Measurements from ENCODE around the gene C14orf119. TPM values are rescaled to one million over a fixed set of nuclear protein-coding genes. Genes with fewer than 3 reads are reported as not detected.

C14orf119 gene
- total and polyA plus RNA-seq, 4 experiments from 2014 or later: 49.7 to 147 (median 67.1) TPM

DNA sequence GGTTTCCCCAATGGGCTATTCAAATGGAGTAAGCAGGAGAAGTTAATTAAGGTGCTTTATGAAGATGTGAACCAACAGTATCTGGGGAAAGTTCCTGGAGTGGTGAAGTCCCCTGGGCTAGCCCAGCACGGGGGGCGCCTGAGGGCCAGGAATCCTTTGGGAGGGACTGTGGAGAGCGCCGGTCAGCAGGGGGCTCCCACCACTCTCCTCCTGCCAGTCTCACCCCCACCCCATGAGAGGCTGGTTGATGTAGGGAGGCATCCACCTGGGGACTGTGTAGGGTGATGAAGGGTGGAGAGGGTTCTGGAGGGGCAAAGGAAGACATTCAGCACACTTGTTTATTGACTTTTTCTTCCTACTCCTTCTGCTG, 19.3 kb downstream of the C14orf119 start:
- intact Hi-C loops (cut with micrococcal nuclease): no loop called here
- H3K36me3 Mint-ChIP-seq: no peaks in the 10 kb centered on the region
- H3K27ac Mint-ChIP-seq: peak overlapping the region in 3 of 7 donors; percentile 18 to 45 (median 23)
- no peak overlapping the region for H3K4me3 ChIP-seq (ENCODE audit: low read length in 2 of 2)
- no peaks in the 10 kb centered on the region for H3K9me3 ChIP-seq (ENCODE audit: control insufficient read depth in 1 of 2, low read length in 2 of 2)
- peaks cover 41% of the 10 kb centered on the region for H3K4me1 ChIP-seq (ENCODE audit: insufficient read depth, low read length)
- H3K4me3 Mint-ChIP-seq: no peak overlapping the region
- CTCF ChIA-PET (ENCODE audit: partially characterized antibody): interaction anchor here (2.0 kb wide), 1 partner anchor 46 kb away, joined by 5 read pairs; no protein-coding TSS in a partner anchor
- H3K36me3 ChIP-seq (ENCODE audit: insufficient read depth, low read length): no peaks in the 10 kb centered on the region
- no peaks in the 10 kb centered on the region for H3K27me3 ChIP-seq (ENCODE audit: insufficient read depth, low read length)
- H3K9me3 Mint-ChIP-seq: no peaks in the 10 kb centered on the region
- POLR2A ChIA-PET (ENCODE audit: partially characterized antibody): interaction anchor here (1.3 kb wide), 1 partner anchor 19 kb away, joined by 3 read pairs; the partner anchor contains the start of genes ACIN1 and C14orf119
- H3K27me3 Mint-ChIP-seq: peaks cover 0 to 3% of the 10 kb centered on the region in 2 donors
- peaks cover 11 to 37% (median 12%) of the 10 kb centered on the region in 4 donors for H3K4me1 Mint-ChIP-seq
- no peak for DNase-seq
- H3K27ac ChIP-seq (ENCODE audit: low read depth, low read length): no peak overlapping the region

DNA sequence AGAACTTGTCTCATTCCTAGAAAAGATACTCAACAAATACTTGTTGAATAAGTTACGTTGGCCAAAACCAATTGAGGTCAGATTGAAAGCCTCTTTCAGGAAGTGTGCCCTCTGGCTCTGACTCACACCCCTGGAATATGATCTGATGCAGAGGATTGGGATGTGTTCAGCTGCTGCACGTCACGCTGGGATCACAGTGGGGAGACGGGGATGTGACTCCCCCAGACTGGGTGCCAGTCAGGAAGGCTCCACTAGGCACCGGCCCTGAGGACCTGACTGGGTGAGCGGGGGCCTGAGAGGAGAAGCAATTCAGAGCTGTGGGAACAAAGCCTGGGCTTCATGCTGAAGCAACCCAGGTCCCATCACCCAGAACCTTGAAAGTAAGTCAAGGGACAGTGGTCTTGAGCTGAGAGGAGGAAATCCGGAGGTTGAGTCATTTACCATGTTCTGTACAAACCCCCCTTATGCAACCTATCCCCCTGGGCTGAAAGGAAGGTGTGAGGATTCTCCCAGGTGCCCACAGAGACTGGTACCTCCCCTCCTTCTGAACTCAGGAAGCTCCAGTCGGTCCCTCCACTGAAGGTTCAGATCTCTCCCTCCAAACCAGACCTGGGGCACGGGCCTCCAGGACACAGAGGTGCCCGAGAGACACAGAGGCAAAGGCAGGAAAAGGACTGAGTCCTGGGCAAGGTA, 19.9 kb downstream of the C14orf119 start:
- Mint-ChIP-seq H3K9me3 (no peaks in the 10 kb centered on the region), H3K27me3 (peaks cover 0 to 3% of the 10 kb centered on the region in 2 donors), H3K4me3 (no peak overlapping the region), H3K4me1 (peaks cover 16 to 42% (median 17%) of the 10 kb centered on the region in 4 donors), H3K36me3 (no peaks in the 10 kb centered on the region), H3K27ac (peak overlapping the region in 2 of 7 donors; percentile 18 to 73)
- intact Hi-C loops (cut with micrococcal nuclease): no loop called here
- Histone ChIP-seq H3K27ac (ENCODE audit: low read depth, low read length) (no peak overlapping the region), H3K27me3 (ENCODE audit: insufficient read depth, low read length) (no peaks in the 10 kb centered on the region), H3K4me1 (ENCODE audit: insufficient read depth, low read length) (peaks cover 47% of the 10 kb centered on the region), H3K4me3 (ENCODE audit: low read length in 2 of 2) (no peak overlapping the region), H3K9me3 (ENCODE audit: control insufficient read depth in 1 of 2, low read length in 2 of 2) (no peaks in the 10 kb centered on the region), H3K36me3 (ENCODE audit: insufficient read depth, low read length) (no peaks in the 10 kb centered on the region)
- no peak for DNase-seq
- ChIA-PET CTCF (ENCODE audit: partially characterized antibody) (interaction anchor here (2.0 kb wide), 1 partner anchor 46 kb away, joined by 5 read pairs; no protein-coding TSS in a partner anchor), POLR2A (ENCODE audit: partially characterized antibody) (no interaction called here)

DNA sequence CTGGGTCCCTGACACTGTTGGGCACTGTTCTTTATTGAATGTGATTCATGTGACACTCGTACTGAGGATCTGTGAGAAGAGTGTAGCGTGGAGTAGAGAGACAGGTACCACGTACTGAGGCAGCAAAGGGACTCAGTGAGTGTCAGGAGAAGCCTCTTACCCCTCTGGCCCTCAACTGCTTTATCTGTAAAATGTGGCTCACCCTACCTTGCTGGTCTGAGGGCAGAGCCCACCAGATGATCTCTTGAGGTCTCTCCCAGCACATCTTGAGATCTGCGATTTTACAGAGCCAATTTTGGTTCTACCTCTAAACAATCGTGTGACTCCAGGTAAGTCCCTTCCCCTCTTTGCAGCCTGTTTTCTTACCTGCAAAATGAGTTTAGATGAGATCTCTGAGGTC, 20.6 kb downstream of the C14orf119 start:
- Histone ChIP-seq H3K36me3 (ENCODE audit: insufficient read depth, low read length) (no peaks in the 10 kb centered on the region), H3K27ac (ENCODE audit: low read depth, low read length) (no peak overlapping the region), H3K9me3 (ENCODE audit: control insufficient read depth in 1 of 2, low read length in 2 of 2) (no peaks in the 10 kb centered on the region), H3K4me3 (ENCODE audit: low read length in 2 of 2) (no peak overlapping the region), H3K4me1 (ENCODE audit: insufficient read depth, low read length) (peaks cover 54% of the 10 kb centered on the region), H3K27me3 (ENCODE audit: insufficient read depth, low read length) (no peaks in the 10 kb centered on the region)
- peaks cover 23 to 49% (median 24%) of the 10 kb centered on the region in 4 donors for H3K4me1 Mint-ChIP-seq
- POLR2A ChIA-PET (ENCODE audit: partially characterized antibody): no interaction called here
- CTCF ChIA-PET (ENCODE audit: partially characterized antibody): interaction anchor here (6.3 kb wide), 1 partner anchor 70 kb away, joined by 151 read pairs; the partner anchor contains the start of gene SLC7A8
- H3K27me3 Mint-ChIP-seq: peaks cover 0 to 3% of the 10 kb centered on the region in 2 donors
- H3K36me3 Mint-ChIP-seq: no peaks in the 10 kb centered on the region
- H3K4me3 Mint-ChIP-seq: no peak overlapping the region
- peak overlapping the region in 3 of 7 donors; percentile 5 to 57 (median 9) for H3K27ac Mint-ChIP-seq
- intact Hi-C loops (cut with micrococcal nuclease): no loop called here
- H3K9me3 Mint-ChIP-seq: no peaks in the 10 kb centered on the region
- no peak for DNase-seq

DNA sequence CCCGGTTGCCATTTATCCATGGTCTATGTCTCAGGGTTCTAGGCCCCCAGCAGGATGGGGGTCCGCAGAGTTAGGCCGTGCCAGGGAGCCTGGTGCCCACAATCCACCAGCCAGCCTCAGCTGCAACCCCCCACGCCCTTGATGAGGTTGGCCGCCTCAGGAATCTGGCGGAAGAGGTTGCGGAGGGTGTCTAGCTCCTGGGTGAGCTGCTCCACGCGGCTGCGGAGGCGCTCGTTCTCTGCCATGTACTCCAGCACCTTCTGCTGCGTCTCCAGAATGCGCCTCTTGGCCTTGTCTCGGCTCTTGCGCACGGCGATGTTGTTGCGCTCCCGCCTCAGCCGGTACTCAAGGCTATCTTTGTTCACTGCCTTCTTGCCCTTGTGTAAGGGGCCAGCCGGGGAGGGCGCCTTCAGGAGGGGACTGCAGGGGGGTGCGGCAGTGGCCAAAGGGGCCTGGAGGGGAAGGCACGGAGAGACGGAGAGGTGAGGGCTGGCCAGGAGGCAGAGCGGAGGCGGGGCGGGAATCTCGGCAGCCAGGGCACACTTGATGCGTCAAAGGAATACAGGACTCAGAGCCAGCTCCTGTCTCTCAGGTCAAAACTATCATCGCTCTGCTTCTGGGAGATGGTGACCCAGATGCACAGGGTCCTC, 22.2 kb downstream of the C14orf119 start:
- Histone ChIP-seq H3K27ac (ENCODE audit: low read depth, low read length) (no peak overlapping the region), H3K4me3 (ENCODE audit: low read length in 2 of 2) (no peak overlapping the region), H3K4me1 (ENCODE audit: insufficient read depth, low read length) (peaks cover 64% of the 10 kb centered on the region), H3K36me3 (ENCODE audit: insufficient read depth, low read length) (no peaks in the 10 kb centered on the region), H3K27me3 (ENCODE audit: insufficient read depth, low read length) (no peaks in the 10 kb centered on the region), H3K9me3 (ENCODE audit: control insufficient read depth in 1 of 2, low read length in 2 of 2) (no peaks in the 10 kb centered on the region)
- intact Hi-C loops (cut with micrococcal nuclease): no loop called here
- Mint-ChIP-seq H3K4me1 (peaks cover 30 to 61% (median 34%) of the 10 kb centered on the region in 4 donors), H3K9me3 (no peaks in the 10 kb centered on the region), H3K4me3 (peak overlapping the region in 1 of 8 donors; percentile 10), H3K27ac (peak overlapping the region in 6 of 7 donors; percentile 19 to 89 (median 76)), H3K27me3 (peaks cover 0 to 3% of the 10 kb centered on the region in 2 donors), H3K36me3 (no peaks in the 10 kb centered on the region)
- POLR2A ChIA-PET (ENCODE audit: partially characterized antibody): interaction anchor here (1.2 to 1.3 kb wide), 2 partner anchors 22 to 204 kb away, joined by 3 to 4 read pairs; partner anchors contain the start of genes ACIN1, C14orf119 and PABPN1
- DNase-seq: no peak
- CTCF ChIA-PET (ENCODE audit: partially characterized antibody): interaction anchor here (6.3 kb wide), 1 partner anchor 68 kb away, joined by 151 read pairs; the partner anchor contains the start of gene SLC7A8

DNA sequence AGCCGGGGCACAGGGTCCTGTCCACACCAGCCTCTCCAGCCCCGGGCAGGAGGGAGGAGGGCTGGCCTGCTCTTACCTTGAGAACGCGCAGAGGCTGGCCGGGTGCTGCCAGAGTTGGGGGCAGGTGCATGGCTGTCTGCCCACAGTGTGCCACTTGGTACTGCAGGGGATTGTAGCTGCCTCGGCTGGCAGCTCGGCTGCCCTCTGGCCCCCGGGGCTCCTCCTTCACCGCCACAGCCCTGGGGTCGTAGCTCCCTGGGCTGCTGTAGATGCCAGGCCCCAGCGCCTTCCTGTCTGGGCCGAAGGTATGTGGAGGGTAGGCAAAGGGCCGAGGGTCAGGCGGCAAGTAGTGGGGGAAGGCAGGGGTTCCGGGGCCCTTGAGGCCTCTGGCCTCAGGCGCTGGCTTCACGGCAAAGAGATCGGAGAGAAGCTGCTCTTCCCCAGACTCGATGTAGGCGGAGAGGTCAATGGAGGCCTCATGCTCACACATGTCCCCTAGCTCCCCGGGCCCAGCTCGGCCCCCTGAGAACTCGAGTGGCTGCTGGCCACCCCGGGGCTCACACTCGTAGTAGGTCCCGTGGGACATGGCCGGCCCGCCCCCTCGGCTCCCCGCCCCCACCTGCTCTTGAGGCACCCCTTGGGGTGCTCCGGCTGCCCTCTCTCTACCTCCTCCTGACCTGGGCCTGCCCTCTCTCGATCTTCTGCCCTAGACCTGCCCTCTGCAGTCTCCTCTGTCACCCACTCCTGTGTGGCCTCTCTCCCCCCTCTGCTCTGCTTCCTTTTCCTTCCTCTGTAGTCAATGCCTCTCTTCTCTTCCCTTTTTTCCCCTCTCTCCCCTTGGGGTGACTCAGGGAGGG, 23.4 kb downstream of the C14orf119 start, which contains the start of gene CEBPE:
Gene CEBPE, minus strand, starts transcription at position 750 of the 857 bp plus-strand sequence. Its CDS starts 164 bp downstream, at position 586.
- Mint-ChIP-seq H3K36me3 (no peaks in the 10 kb centered on the region), H3K27me3 (peaks cover 0 to 3% of the 10 kb centered on the region in 2 donors), H3K4me1 (peaks cover 30 to 61% (median 34%) of the 10 kb centered on the region in 4 donors), H3K4me3 (peak within 1 kb of the TSS; percentile 40 to 90 (median 77)), H3K9me3 (no peaks in the 10 kb centered on the region), H3K27ac (peak within 1 kb of the TSS; percentile 86 to 95 (median 91))
- H3K4me1 ChIP-seq (ENCODE audit: insufficient read depth, low read length): peaks cover 64% of the 10 kb centered on the region
- no peaks in the 10 kb centered on the region for H3K27me3 ChIP-seq (ENCODE audit: insufficient read depth, low read length)
- ChIA-PET POLR2A (ENCODE audit: partially characterized antibody) (interaction anchor here (1.2 to 4.0 kb wide), 6 partner anchors 23 to 202 kb away, joined by 3 to 67 read pairs (median 15); partner anchors contain the start of genes ACIN1, C14orf119, PABPN1 and PPP1R3E), CTCF (ENCODE audit: partially characterized antibody) (interaction anchor here (0.5 to 6.3 kb wide), 8 partner anchors 11 to 547 kb away, joined by 3 to 151 read pairs (median 4); partner anchors contain the start of gene SLC7A8)
- H3K9me3 ChIP-seq (ENCODE audit: control insufficient read depth in 1 of 2, low read length in 2 of 2): no peaks in the 10 kb centered on the region
- no peak within 1 kb of the TSS for H3K4me3 ChIP-seq (ENCODE audit: low read length in 2 of 2)
- H3K27ac ChIP-seq (ENCODE audit: low read depth, low read length): peak within 1 kb of the TSS; percentile 49
- intact Hi-C loops (cut with micrococcal nuclease): no loop called here
- H3K36me3 ChIP-seq (ENCODE audit: insufficient read depth, low read length): no peaks in the 10 kb centered on the region
- no peak for DNase-seq

Data from CD4-positive, alpha-beta memory T cell (primary cell).